ENCODE results near the gene MYOM1.

DNA sequence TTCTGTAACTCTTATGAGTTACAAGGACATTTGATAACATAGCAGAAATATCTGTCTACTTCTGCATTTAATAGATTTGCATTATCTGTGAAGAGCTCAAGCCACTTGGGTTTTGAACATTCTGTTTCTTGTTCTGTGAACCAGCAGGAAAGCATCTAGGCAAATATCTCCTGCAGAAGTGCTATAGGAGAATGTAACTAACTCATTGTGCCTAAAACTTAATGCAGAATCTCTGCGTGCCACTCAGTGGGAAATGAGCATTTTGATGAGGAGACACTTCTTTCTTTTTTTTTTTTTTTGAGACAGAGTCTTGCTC, 63.5 kb downstream of the MYOM1 start:
- TF ChIP-seq POLR2A (IDR thresholded peaks at IDR 0.05), result no peak
- TF ChIP-seq, protein P1, sequence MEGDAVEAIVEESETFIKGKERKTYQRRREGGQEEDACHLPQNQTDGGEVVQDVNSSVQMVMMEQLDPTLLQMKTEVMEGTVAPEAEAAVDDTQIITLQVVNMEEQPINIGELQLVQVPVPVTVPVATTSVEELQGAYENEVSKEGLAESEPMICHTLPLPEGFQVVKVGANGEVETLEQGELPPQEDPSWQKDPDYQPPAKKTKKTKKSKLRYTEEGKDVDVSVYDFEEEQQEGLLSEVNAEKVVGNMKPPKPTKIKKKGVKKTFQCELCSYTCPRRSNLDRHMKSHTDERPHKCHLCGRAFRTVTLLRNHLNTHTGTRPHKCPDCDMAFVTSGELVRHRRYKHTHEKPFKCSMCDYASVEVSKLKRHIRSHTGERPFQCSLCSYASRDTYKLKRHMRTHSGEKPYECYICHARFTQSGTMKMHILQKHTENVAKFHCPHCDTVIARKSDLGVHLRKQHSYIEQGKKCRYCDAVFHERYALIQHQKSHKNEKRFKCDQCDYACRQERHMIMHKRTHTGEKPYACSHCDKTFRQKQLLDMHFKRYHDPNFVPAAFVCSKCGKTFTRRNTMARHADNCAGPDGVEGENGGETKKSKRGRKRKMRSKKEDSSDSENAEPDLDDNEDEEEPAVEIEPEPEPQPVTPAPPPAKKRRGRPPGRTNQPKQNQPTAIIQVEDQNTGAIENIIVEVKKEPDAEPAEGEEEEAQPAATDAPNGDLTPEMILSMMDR (IDR thresholded peaks at IDR 0.05), result no peak
